Measurements from ENCODE around the gene ENDOU. TPM values are rescaled to one million over a fixed set of nuclear protein-coding genes. Genes with fewer than 3 reads are reported as not detected.
A peak's percentile ranks its signal among the peaks of the same experiment; 100 is the strongest.

ENDOU gene
- total RNA-seq, 5 donors from 2014 or later (not counting 1 experiment from before 2014, with no cell fraction given), result not detected

DNA sequence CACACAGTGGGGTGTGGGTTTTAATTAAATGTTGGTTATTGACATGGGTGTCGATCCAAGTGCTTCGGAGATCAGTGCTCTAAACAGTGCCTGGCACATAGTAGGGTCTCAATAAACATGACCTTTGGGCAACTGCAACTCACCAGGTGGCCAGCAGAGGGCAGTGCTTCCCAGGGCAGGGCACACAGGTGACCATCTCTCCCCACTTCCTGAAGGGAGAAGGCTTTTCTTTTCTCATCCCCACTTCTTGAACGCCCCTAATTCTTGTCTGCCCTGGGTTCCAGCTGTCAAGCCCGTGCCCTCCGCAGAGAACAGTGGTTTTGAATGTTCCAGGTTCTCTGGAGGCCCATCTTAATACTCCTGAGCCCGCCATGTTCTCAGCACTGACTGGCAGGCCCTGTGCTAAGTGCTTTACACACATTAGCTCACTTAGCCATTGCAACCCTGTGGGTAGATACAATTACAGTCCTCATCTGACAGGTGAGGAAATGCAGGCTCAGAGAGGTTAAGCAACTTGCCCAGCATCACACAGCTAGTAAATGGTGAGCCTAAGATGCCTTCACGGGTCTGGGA is 17.0 kb upstream of the ENDOU start:
- WGBS (ENCODE audit: insufficient coverage), result 81% methylated on average over 3 of the region's 7 CpGs

DNA sequence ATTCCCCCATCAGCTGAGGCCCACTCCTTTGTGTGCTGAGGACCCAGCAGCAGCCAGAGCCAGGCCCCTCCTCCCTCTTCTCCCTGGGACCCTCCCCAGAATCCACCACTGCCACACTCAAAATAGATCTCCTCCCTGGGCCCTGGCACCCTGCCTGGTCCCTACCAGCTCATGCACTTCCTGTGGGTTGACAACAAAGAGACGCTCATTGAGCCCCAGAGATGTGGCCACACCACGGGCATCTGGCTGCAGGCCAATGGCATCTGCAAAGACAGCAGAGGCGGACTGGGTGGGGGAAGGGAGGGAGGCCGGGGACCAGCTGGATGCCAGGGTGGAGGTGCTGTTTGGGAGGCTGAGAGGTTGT is 16.0 kb upstream of the ENDOU start:
- no peaks in the 10 kb centered on the region for H3K36me3 ChIP-seq (ENCODE audit: control insufficient read depth in 2 of 2, extremely low read depth in 1 of 2, insufficient read depth in 1 of 2, low read length in 1 of 2)
- Mint-ChIP-seq H3K4me1 (peaks cover 32 to 49% (median 39%) of the 10 kb centered on the region in 3 donors), H3K27me3 (no peaks in the 10 kb centered on the region), H3K36me3 (no peaks in the 10 kb centered on the region), H3K27ac (peak overlapping the region; percentile 35 to 64), H3K9me3 (no peaks in the 10 kb centered on the region), H3K4me3 (peak overlapping the region; percentile 4 to 24 (median 10))
- DNase-seq (peak; percentile 47 to 82 (median 76)), ATAC-seq (replicated peaks in 1 of 4) (peak; percentile 62 to 81 (median 76))
- no peak overlapping the region for H3K27ac ChIP-seq (ENCODE audit: low read length)
- CTCF ChIA-PET, result interaction anchor here (0.6 to 6.1 kb wide), 43 partner anchors 8 to 1439 kb away, joined by 3 to 95 read pairs (median 5); partner anchors contain the start of genes RAPGEF3 (in 1 of the 2), RPAP3 (in 1 of the 2), SLC48A1 (in 1 of the 2) and TMEM106C (in 1 of the 2)
- peaks cover 9 to 33% of the 10 kb centered on the region in 2 experiments for H3K4me1 ChIP-seq (ENCODE audit: control insufficient read depth in 1 of 2, extremely low read depth in 1 of 2, insufficient read depth in 2 of 2, low read length in 2 of 2)
- no peak overlapping the region for H3K4me3 ChIP-seq (ENCODE audit: control insufficient read depth in 1 of 2, extremely low read depth in 1 of 2, low read length in 1 of 2)
- POLR2A ChIA-PET, result interaction anchor here (0.5 to 0.9 kb wide), 3 partner anchors 25 to 208 kb away, joined by 3 to 4 read pairs (median 3); no protein-coding TSS in a partner anchor
- WGBS (ENCODE audit: insufficient coverage), result 0% methylated on average over 3 of the region's 4 CpGs
- no peaks in the 10 kb centered on the region for H3K9me3 ChIP-seq
- peaks cover 0 to 28% of the 10 kb centered on the region in 2 experiments for H3K27me3 ChIP-seq (replicated peaks in 1 of 2; ENCODE audit: control insufficient read depth in 2 of 2, extremely low read depth in 1 of 2, insufficient read depth in 2 of 2, low read length in 1 of 2)

More for the DNA sequence above, 17.0 kb upstream of the ENDOU start:
- H3K4me1 ChIP-seq (ENCODE audit: control insufficient read depth in 1 of 2, extremely low read depth in 1 of 2, insufficient read depth in 2 of 2, low read length in 2 of 2), result peaks cover 9 to 33% of the 10 kb centered on the region in 2 experiments
- no peak overlapping the region for H3K4me3 ChIP-seq (ENCODE audit: control insufficient read depth in 1 of 2, extremely low read depth in 1 of 2, low read length in 1 of 2)
- Mint-ChIP-seq H3K27ac (peak overlapping the region in 1 of 2 donors; percentile 51), H3K36me3 (no peaks in the 10 kb centered on the region), H3K4me3 (peak overlapping the region in 1 of 3 donors; percentile 42), H3K9me3 (no peaks in the 10 kb centered on the region), H3K27me3 (no peaks in the 10 kb centered on the region), H3K4me1 (peaks cover 32 to 51% (median 39%) of the 10 kb centered on the region in 3 donors)
- peaks cover 0 to 35% of the 10 kb centered on the region in 2 experiments for H3K27me3 ChIP-seq (replicated peaks in 1 of 2; ENCODE audit: control insufficient read depth in 2 of 2, extremely low read depth in 1 of 2, insufficient read depth in 2 of 2, low read length in 1 of 2)
- H3K27ac ChIP-seq (ENCODE audit: low read length), result no peak overlapping the region
- H3K9me3 ChIP-seq, result no peaks in the 10 kb centered on the region
- ATAC-seq (replicated peaks in 1 of 4), result peak in 2 of 4 experiments; percentile 30 to 36
- peak in 31 of 35 experiments; percentile 26 to 81 (median 56) for DNase-seq
- H3K36me3 ChIP-seq (ENCODE audit: control insufficient read depth in 2 of 2, extremely low read depth in 1 of 2, insufficient read depth in 1 of 2, low read length in 1 of 2), result no peaks in the 10 kb centered on the region
- CTCF ChIA-PET, result interaction anchor here (0.5 to 6.1 kb wide), 48 partner anchors 9 to 387 kb away, joined by 3 to 95 read pairs (median 5); partner anchors contain the start of genes ENDOU (in 1 of the 2), RAPGEF3 (in 1 of the 2), RPAP3 (in 1 of the 2) and SLC48A1 (in 1 of the 2)
- POLR2A ChIA-PET, result no interaction called here

GRCh38 chr12:47740606-47741339 is 15.5 kb upstream of the ENDOU start:
- Mint-ChIP-seq H3K4me1 (peaks cover 32 to 49% (median 39%) of the 10 kb centered on the region in 3 donors), H3K9me3 (no peaks in the 10 kb centered on the region), H3K36me3 (no peaks in the 10 kb centered on the region), H3K27ac (peak overlapping the region; percentile 35 to 64), H3K4me3 (peak overlapping the region; percentile 4 to 24 (median 10)), H3K27me3 (no peaks in the 10 kb centered on the region)
- ChIA-PET POLR2A (interaction anchor here (0.5 to 0.9 kb wide), 3 partner anchors 26 to 220 kb away, joined by 3 to 4 read pairs (median 3); no protein-coding TSS in a partner anchor), CTCF (interaction anchor here (0.6 to 6.1 kb wide), 28 partner anchors 11 to 1438 kb away, joined by 3 to 95 read pairs (median 6); partner anchors contain the start of genes RAPGEF3 (in 1 of the 2), RPAP3 (in 1 of the 2) and VDR (in 1 of the 2))
- ATAC-seq (replicated peaks in 1 of 4), result no peak
- no peak overlapping the region for H3K27ac ChIP-seq (ENCODE audit: low read length)
- no peaks in the 10 kb centered on the region for H3K9me3 ChIP-seq
- no peak overlapping the region for H3K4me3 ChIP-seq (ENCODE audit: control insufficient read depth in 1 of 2, extremely low read depth in 1 of 2, low read length in 1 of 2)
- peaks cover 9 to 33% of the 10 kb centered on the region in 2 experiments for H3K4me1 ChIP-seq (ENCODE audit: control insufficient read depth in 1 of 2, extremely low read depth in 1 of 2, insufficient read depth in 2 of 2, low read length in 2 of 2)
- peaks cover 0 to 22% of the 10 kb centered on the region in 2 experiments for H3K27me3 ChIP-seq (replicated peaks in 1 of 2; ENCODE audit: control insufficient read depth in 2 of 2, extremely low read depth in 1 of 2, insufficient read depth in 2 of 2, low read length in 1 of 2)
- 75% methylated on average over 16 of the region's 21 CpGs for WGBS (ENCODE audit: insufficient coverage)
- DNase-seq, result no peak
- H3K36me3 ChIP-seq (ENCODE audit: control insufficient read depth in 2 of 2, extremely low read depth in 1 of 2, insufficient read depth in 1 of 2, low read length in 1 of 2), result no peaks in the 10 kb centered on the region

DNA sequence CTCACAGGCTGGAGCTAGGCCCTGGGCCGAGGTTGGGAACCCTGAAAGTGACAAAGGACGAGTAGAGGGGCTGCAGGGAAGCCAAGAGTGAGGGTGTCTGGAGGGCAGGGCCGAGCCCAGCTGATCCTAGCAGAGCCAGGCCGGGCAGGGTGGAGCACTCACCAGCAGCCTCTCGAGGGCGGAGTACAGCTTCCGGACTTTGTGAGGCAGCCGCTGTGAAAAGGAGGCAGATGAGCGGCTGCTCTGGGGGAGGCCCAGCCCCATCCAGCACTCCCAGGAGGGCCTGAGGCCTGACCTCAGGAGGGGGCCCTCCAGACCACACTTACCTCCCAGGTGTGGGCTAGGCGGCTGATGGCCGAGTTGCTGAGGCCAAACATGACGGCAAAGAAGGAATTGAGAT is 14.7 kb upstream of the ENDOU start:
- Mint-ChIP-seq H3K27ac (peak overlapping the region; percentile 23 to 28), H3K4me3 (peak overlapping the region in 2 of 3 donors; percentile 9 to 24), H3K4me1 (peaks cover 32 to 49% (median 39%) of the 10 kb centered on the region in 3 donors), H3K9me3 (no peaks in the 10 kb centered on the region), H3K27me3 (no peaks in the 10 kb centered on the region), H3K36me3 (no peaks in the 10 kb centered on the region)
- H3K27ac ChIP-seq (ENCODE audit: low read length), result no peak overlapping the region
- H3K4me1 ChIP-seq (ENCODE audit: control insufficient read depth in 1 of 2, extremely low read depth in 1 of 2, insufficient read depth in 2 of 2, low read length in 2 of 2), result peaks cover 9 to 33% of the 10 kb centered on the region in 2 experiments
- DNase-seq, result no peak
- CTCF ChIA-PET, result interaction anchor here (0.6 to 6.1 kb wide), 5 partner anchors 17 to 1364 kb away, joined by 3 to 95 read pairs (median 67); partner anchors contain the start of gene RAPGEF3 (in 1 of the 2)
- 81% methylated on average over 9 of the region's 12 CpGs for WGBS (ENCODE audit: insufficient coverage)
- ATAC-seq (replicated peaks in 1 of 4), result no peak
- POLR2A ChIA-PET, result interaction anchor here in 1 of 2 donors (0.5 kb wide), 1 partner anchor 221 kb away, joined by 4 read pairs; no protein-coding TSS in a partner anchor
- H3K9me3 ChIP-seq, result no peaks in the 10 kb centered on the region
- peaks cover 0 to 15% of the 10 kb centered on the region in 2 experiments for H3K27me3 ChIP-seq (replicated peaks in 1 of 2; ENCODE audit: control insufficient read depth in 2 of 2, extremely low read depth in 1 of 2, insufficient read depth in 2 of 2, low read length in 1 of 2)
- H3K4me3 ChIP-seq (ENCODE audit: control insufficient read depth in 1 of 2, extremely low read depth in 1 of 2, low read length in 1 of 2), result no peak overlapping the region
- H3K36me3 ChIP-seq (ENCODE audit: control insufficient read depth in 2 of 2, extremely low read depth in 1 of 2, insufficient read depth in 1 of 2, low read length in 1 of 2), result no peaks in the 10 kb centered on the region

- ChIA-PET CTCF (interaction anchor here in 1 of 2 donors (6.1 kb wide), 1 partner anchor 100 kb away, joined by 67 read pairs; no protein-coding TSS in a partner anchor), POLR2A (no interaction called here)
- Histone ChIP-seq H3K9me3 (no peaks in the 10 kb centered on the region), H3K4me1 (ENCODE audit: control insufficient read depth in 1 of 2, extremely low read depth in 1 of 2, insufficient read depth in 2 of 2, low read length in 2 of 2) (peaks cover 9 to 33% of the 10 kb centered on the region in 2 experiments), H3K36me3 (ENCODE audit: control insufficient read depth in 2 of 2, extremely low read depth in 1 of 2, insufficient read depth in 1 of 2, low read length in 1 of 2) (no peaks in the 10 kb centered on the region), H3K27ac (ENCODE audit: low read length) (no peak overlapping the region), H3K27me3 (replicated peaks in 1 of 2; ENCODE audit: control insufficient read depth in 2 of 2, extremely low read depth in 1 of 2, insufficient read depth in 2 of 2, low read length in 1 of 2) (peaks cover 0 to 9% of the 10 kb centered on the region in 2 experiments), H3K4me3 (ENCODE audit: control insufficient read depth in 1 of 2, extremely low read depth in 1 of 2, low read length in 1 of 2) (no peak overlapping the region)
- 83% methylated on average over 3 of the region's 3 CpGs for WGBS (ENCODE audit: insufficient coverage)
- DNase-seq, result no peak
- H3K36me3 Mint-ChIP-seq, result no peaks in the 10 kb centered on the region
- no peaks in the 10 kb centered on the region for H3K9me3 Mint-ChIP-seq
- H3K27ac Mint-ChIP-seq, result no peak overlapping the region
- no peak overlapping the region for H3K4me3 Mint-ChIP-seq
- ATAC-seq (replicated peaks in 1 of 4), result no peak
- peaks cover 32 to 49% (median 39%) of the 10 kb centered on the region in 3 donors for H3K4me1 Mint-ChIP-seq
- H3K27me3 Mint-ChIP-seq, result no peaks in the 10 kb centered on the region
Measured at GRCh38 chr12:47739297-47739696, 14.0 kb upstream of the ENDOU start.

Data from T-cell (primary cell).